Measurements from ENCODE around the gene SCAANT1.

Gene SCAANT1

DNA sequence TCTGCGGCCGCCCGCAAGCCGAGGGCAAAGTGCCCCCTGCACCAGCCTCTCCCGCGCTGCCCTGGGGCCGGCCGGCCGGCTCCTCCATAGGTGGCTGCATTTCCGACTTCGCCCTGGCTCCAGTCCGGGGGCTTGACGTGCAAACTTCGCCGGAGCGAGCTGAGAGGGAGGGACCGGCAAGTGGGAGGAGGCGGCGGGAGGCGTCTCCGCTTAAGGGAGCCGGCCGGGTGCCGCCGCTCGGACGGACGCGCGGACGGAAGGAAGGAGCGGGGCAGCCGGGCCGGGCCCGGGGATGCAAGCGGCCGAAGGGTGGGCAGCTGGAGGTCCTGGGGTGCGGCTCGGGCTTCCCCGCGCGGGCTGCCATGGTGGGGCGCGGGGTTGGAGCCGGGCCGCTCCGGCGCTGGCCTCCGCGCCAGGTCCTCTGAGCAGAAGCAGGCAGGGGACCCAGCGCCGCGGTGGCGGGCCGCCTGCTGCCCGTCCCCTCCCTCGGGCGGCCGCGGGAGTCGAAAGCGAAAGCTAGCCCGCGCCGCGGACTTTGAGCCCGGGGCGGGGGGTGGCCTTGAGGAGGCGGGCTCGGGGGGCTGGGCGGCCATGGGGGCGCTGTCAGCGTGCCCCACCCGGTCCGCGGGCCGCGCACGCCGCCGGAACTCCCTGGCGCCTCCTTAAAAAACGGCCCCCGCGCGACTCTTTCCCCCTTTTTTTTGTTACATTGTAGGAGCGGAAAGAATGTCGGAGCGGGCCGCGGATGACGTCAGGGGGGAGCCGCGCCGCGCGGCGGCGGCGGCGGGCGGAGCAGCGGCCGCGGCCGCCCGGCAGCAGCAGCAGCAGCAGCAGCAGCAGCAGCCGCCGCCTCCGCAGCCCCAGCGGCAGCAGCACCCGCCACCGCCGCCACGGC lies at the start of gene SCAANT1:
Gene SCAANT1, minus strand, starts transcription at position 511 of the 895 bp plus-strand sequence.
- Mint-ChIP-seq H3K4me1 (peaks cover 15% of the 10 kb centered on the region), H3K36me3 (ENCODE audit: low read depth) (peaks cover 21% of the 10 kb centered on the region), H3K9me3 (no peaks in the 10 kb centered on the region), H3K27ac (peak within 1 kb of the TSS; percentile 77 to 94 (median 91)), H3K27me3 (ENCODE audit: low read depth) (peaks cover 4% of the 10 kb centered on the region), H3K4me3 (peak within 1 kb of the TSS; percentile 91 to 95 (median 93))
- TF ChIP-seq, protein P1, sequence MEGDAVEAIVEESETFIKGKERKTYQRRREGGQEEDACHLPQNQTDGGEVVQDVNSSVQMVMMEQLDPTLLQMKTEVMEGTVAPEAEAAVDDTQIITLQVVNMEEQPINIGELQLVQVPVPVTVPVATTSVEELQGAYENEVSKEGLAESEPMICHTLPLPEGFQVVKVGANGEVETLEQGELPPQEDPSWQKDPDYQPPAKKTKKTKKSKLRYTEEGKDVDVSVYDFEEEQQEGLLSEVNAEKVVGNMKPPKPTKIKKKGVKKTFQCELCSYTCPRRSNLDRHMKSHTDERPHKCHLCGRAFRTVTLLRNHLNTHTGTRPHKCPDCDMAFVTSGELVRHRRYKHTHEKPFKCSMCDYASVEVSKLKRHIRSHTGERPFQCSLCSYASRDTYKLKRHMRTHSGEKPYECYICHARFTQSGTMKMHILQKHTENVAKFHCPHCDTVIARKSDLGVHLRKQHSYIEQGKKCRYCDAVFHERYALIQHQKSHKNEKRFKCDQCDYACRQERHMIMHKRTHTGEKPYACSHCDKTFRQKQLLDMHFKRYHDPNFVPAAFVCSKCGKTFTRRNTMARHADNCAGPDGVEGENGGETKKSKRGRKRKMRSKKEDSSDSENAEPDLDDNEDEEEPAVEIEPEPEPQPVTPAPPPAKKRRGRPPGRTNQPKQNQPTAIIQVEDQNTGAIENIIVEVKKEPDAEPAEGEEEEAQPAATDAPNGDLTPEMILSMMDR (IDR thresholded peaks at IDR 0.05; ENCODE audit: unreplicated experiment in 3 of 3), result peak in 1 of 3 experiments; percentile 1

DNA sequence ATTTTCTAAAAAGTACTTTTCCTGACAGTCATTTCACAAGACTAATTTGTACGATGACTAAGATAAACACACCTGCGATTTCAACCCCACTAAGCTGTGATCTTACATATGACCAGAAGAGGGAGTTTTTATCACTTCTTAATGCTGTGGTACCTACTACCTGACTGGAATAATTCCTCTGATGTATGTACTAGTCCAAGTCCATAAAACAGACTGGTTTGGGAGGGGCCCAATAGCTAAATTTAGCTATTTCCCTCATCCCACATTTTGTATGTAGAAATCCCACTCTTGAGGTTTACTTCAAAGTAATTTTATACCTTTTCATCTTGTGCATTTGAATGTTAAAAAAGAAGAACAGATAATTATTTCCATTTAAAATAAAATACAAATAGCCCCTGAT lies 49.7 kb upstream of the SCAANT1 start:
- Mint-ChIP-seq H3K36me3 (ENCODE audit: low read depth) (no peaks in the 10 kb centered on the region), H3K9me3 (no peaks in the 10 kb centered on the region), H3K4me3 (no peak overlapping the region), H3K27ac (no peak overlapping the region), H3K27me3 (ENCODE audit: low read depth) (no peaks in the 10 kb centered on the region), H3K4me1 (peaks cover 26% of the 10 kb centered on the region)
- TF ChIP-seq, protein P1 (IDR thresholded peaks at IDR 0.05; ENCODE audit: unreplicated experiment in 3 of 3), result peak; percentile 59 to 76 (median 72)

DNA sequence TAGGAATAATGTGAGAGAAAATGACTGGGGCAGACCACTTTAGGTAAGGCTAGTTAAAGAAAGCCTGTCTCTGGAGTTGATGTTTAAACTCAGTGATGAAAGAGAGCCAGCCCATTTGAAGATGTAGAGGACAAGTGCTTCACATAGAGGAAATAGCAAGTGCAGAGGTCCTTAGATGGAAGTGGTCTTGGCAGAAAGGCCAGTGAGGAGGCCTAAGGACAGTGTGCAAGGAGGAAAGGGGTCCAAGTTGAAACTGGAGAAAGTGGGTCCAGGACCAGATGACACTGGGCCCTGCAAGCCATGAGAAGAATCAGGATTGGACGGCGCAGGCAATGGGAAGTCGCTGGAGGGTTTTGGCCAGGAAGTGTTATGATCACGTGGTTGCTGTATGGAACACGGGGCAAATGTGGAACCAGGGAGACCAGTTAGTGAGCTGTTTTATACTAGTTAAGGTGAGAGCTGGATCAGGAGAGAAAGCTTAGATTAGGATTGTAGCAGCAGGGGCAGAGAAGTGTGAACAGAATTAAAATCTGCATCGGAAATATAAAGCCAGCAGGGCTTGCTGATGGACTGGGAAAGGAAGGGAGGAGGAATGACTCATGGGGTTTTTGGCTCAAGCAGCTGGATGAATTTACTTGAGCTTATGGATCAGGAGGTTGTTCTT lies 48.0 kb upstream of the SCAANT1 start:
- peak overlapping the region; percentile 31 to 44 (median 40) for H3K27ac Mint-ChIP-seq
- no peaks in the 10 kb centered on the region for H3K27me3 Mint-ChIP-seq (ENCODE audit: low read depth)
- TF ChIP-seq, protein P1 (IDR thresholded peaks at IDR 0.05; ENCODE audit: unreplicated experiment in 3 of 3), result no peak
- H3K4me3 Mint-ChIP-seq, result peak overlapping the region in 2 of 3 experiments; percentile 17 to 35
- H3K36me3 Mint-ChIP-seq (ENCODE audit: low read depth), result peaks cover 3% of the 10 kb centered on the region
- no peaks in the 10 kb centered on the region for H3K9me3 Mint-ChIP-seq
- H3K4me1 Mint-ChIP-seq, result peaks cover 26% of the 10 kb centered on the region

DNA sequence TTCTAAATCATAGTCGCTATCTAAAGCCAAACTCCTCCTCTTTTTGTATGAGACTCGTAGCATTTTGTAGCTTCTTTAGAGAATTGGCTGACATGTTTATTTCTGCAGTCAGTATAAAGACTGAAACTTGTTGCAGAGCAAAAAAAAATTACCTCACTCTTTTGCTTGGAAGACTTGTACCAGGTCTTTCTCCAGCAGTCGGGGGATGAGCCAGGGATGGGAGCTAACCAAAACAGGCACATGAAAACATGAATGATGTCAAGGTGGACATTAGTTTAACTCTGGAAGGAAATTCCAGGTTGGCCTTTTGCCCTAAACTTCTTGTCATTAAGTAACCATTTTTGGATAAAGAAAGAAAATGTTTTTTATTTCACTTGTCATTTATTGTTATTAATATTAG lies 47.0 kb upstream of the SCAANT1 start:
- H3K4me1 Mint-ChIP-seq, result peaks cover 22% of the 10 kb centered on the region
- TF ChIP-seq, protein P1 (IDR thresholded peaks at IDR 0.05; ENCODE audit: unreplicated experiment in 3 of 3), result no peak
- peaks cover 6% of the 10 kb centered on the region for H3K36me3 Mint-ChIP-seq (ENCODE audit: low read depth)
- H3K9me3 Mint-ChIP-seq, result no peaks in the 10 kb centered on the region
- H3K27ac Mint-ChIP-seq, result peak overlapping the region in 1 of 3 experiments; percentile 44
- H3K4me3 Mint-ChIP-seq, result no peak overlapping the region
- no peaks in the 10 kb centered on the region for H3K27me3 Mint-ChIP-seq (ENCODE audit: low read depth)

DNA sequence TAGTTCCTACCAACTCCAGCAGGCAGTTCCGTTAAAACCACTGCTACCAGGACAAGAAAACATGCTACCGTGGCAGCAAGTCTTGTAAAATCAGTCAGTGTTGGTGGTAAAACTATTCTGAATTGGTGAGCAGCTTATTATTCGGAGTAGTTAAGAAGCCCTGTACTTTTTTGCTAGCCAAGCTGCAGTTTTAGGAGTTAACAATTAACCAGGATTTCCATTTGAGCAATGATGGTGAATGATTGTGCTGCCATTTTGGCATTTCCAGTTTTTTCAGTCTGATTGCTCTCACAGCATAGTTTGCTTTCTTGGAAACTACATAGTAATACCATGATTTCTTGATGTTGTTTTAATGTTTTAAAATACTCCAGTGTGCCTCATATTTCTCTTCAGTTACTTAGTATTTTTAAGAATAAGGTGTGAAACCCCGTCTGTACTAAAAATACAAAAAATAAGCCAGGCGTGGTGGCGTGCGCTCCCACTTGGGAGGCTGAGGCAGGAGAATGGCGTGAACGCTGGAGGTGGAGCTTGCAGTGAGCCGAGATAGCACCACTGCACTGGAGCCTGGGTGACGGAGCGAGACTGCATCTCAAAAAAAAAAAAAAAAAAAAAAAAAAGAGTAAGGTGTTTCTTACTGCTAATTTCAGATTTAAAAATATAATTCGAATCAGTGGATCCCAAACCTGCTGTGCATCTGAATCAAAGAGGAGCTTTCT lies 43.8 kb upstream of the SCAANT1 start:
- no peaks in the 10 kb centered on the region for H3K27me3 Mint-ChIP-seq (ENCODE audit: low read depth)
- no peaks in the 10 kb centered on the region for H3K9me3 Mint-ChIP-seq
- H3K36me3 Mint-ChIP-seq (ENCODE audit: low read depth), result peaks cover 13% of the 10 kb centered on the region
- peaks cover 29% of the 10 kb centered on the region for H3K4me1 Mint-ChIP-seq
- no peak overlapping the region for H3K4me3 Mint-ChIP-seq
- TF ChIP-seq, protein P1 (IDR thresholded peaks at IDR 0.05; ENCODE audit: unreplicated experiment in 3 of 3), result no peak
- H3K27ac Mint-ChIP-seq, result peak overlapping the region in 2 of 3 experiments; percentile 41 to 75
